Stimulated activated CD8-positive, alpha-beta memory T cell treated with anti-CD3 and anti-CD28 coated beads, Interleukin-4, amount 100 ng/mL, for 24 hours (primary cell): Measurements from ENCODE around the gene AHSA1.
"Not testable (repeated sequence)": the region's sequence is repeated elsewhere in the genome, so short reads cannot be mapped to it uniquely, and the experiment has no call there.

Experiments used
- DNase-seq: peaks from one replicate; pipeline ENCODE4 v3.0.0-alpha.2; 2020; ENCODE audit warnings: low read depth

The AHSA1 gene

DNA sequence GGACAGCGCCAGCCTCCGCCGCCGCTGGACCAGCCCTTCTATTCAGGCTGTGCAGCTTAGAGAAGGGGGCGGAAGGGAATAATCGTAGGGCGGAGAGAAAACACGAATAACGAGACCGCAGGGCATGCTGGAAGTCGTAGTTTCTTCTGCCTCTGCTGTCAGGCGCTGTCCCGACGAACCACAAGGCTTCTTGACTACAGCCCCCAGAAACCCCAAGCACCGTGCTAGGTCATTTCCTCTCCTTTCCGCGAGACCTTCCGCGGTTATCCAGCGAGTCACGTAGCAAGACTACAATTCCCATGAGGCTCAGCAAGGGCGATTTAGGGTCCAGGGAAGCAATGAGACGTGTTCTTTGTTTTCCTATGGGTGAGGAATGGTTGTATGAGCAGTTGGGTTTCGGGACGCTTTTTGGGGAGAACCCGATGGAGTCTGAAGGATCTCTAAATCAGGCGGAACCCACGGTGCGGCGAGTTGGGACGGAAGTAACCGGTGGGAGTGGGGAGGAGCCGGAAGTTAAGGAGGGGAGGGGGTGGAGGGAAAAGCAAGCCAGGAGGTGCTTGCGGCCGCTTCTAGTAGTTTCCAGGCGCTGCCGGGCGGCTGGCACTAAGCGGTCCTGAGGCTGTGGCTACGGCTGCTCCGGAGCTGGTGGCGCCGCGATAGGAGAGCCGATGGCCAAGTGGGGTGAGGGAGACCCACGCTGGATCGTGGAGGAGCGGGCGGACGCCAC lies at the start of gene AHSA1, which contains the start of gene VIPAS39:
AHSA1 (plus strand) TSS at position 572 of the 727 bp plus-strand sequence; CDS start at position 669, 97 bp downstream.
VIPAS39 (minus strand) TSS at position 80 of the 727 bp plus-strand sequence. CDS start 3,499 bp downstream, outside the sequence.
- DNase-seq, result peak; percentile 83

GRCh38 chr14:77409131-77409533 lies 48.8 kb upstream of the AHSA1 start:
- DNase-seq, result no peak

DNA sequence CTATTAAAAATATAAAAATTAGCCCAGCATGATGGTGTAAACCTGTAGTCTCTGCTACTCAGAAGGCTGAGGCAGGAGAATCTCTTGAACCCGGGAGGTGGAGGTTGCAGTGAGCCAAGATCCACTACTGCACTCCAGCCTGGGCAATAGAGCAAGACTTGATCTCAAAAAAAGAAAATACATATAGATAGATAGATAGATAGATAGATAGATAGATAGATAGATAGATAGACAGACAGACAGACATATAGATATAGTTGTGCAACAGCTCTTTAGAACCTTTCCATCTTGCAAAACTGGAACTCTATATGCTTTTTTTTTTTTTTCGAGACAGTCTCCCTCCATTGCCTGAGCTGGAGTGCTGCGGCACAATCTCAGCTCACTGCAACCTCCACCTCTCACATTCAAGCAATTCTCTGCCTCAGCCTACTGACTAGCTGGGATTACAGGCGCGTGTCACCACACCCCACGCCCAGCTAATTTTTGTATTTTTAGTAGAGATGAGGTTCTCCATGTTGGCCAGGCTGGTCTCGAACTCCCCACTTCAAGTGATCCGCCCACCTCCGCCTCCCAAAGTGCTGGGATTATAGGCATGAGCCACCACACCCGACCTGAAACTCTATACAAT lies 42.4 kb upstream of the AHSA1 start:
- DNase-seq, result not testable (repeated sequence)

- not testable (repeated sequence) for DNase-seq
Measured at GRCh38 chr14:77416098-77416497, 41.8 kb upstream of the AHSA1 start.

DNA sequence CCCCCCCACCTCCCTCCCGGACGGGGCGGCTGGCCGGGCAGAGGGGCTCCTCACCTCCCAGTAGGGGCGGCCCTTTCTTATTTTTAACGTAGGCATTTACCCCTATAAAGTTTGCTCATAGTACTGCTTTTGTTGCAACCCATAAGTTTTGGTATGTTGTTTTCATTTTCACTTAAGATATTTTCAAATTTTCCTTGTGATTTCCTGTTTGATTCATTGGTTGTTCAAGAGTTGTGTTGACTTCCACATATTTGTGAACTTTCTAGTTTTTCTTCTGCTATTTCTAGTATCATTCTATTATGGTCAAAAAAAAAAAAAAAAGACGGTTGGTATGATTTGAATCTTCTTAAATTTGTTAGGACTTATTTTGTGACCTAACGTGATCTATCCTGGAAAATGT lies 41.1 kb upstream of the AHSA1 start:
- DNase-seq, result no peak

GRCh38 chr14:77421201-77421600 lies 36.7 kb upstream of the AHSA1 start:
- no peak for DNase-seq

GRCh38 chr14:77423423-77423822 lies 34.5 kb upstream of the AHSA1 start, which contains the start of gene NOXRED1:
Gene NOXRED1 (minus strand): TSS chr14:77423523. CDS start chr14:77422889, 634 bp downstream.
- no peak for DNase-seq

- DNase-seq, result no peak
Measured at GRCh38 chr14:77424862-77425261, 33.0 kb upstream of the AHSA1 start.

DNA sequence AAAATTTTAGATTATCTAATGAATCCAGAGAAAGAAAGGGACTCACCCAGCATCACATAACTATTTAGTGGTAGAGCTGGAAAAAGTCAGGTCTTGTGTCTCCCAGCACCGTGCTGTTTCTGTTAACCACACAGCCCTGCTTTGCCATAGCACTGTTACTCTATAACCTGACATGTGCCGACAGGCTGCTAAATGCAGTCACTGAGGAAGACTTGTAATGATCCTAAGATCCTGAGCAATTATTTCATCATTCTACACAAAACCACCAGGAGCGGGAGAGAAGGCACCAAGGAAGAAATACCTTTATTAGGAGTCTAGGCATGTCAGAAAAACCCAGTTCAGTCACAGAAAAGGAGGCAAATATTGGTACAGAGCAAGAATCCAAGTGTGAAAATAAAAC lies 31.5 kb upstream of the AHSA1 start:
- DNase-seq, result no peak

DNA sequence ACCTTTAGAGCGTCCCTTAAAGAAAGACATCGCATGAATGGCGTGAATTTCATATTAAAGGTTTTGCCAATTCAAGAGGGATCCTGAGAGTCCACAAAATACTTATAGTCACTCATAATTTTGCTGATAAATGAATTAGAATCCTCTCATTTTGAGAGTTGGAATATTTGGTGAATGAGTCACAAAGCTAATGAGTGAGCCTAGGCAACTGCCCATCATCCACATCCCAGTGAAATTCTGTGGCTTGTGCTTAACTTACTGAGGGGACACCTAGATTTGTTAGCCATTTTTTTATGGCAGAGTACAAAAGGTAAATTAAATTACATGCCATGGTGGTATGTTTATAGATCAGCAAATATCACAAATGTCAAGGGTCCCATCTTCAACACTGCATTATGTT lies 21.9 kb upstream of the AHSA1 start:
- DNase-seq, result no peak

GRCh38 chr14:77438596-77438995 lies 19.3 kb upstream of the AHSA1 start:
- DNase-seq, result no peak

DNA sequence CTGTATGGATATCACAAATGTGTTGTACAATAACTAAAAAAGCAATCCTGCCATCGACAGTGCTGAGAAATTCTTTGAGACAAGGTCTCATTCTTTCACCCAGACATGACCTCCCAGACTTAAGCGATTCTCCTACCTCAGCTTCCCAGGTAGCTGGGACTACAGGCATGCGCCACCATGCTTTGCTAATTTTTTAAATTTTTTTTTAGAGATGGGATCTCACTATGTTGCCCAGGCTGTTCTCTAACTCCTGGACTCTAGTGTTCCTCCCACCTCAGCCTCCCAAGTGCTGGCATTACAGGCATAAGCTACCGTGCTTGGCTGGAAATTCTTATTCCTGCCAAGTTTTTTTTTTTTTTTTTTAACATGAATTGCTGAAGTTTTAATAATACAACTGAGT lies 18.0 kb upstream of the AHSA1 start:
- DNase-seq, result no peak

GRCh38 chr14:77442196-77442595 lies 15.7 kb upstream of the AHSA1 start:
- DNase-seq, result no peak

DNA sequence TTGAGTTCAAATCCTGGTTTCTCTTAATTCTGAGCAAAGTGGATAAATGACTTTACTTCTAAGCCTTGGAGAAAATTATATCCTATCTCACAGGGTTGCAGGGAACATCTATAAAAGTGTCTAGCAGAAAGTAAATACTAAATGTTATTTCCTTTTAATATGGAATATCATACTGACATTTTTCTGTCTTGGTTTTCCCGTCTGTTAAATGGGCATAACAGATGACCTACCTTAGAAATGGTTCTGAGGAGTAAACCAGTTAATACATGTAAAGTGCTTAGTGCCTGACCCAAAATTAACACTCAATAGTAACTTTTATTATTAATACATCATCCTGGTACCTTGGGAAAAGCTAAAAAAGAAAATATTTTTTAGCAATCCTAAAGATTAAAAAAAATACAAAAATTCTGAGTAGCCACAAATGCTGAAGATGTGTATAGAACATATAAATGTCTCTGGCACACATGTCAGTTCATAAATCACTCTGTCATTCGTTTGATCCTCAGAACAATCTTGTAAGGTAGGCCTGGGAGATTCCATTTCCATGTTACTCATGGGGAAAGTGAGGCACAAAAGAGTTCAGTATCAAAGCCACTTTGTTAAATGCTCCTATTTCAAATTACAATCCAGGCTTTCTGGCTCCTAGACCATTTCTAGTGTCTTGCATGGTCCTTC lies 1.8 kb upstream of the AHSA1 start:
- DNase-seq, result no peak

- DNase-seq, result peak; percentile 2
Measured at GRCh38 chr14:77457115-77457521, 775 bp upstream of the AHSA1 start.

DNA sequence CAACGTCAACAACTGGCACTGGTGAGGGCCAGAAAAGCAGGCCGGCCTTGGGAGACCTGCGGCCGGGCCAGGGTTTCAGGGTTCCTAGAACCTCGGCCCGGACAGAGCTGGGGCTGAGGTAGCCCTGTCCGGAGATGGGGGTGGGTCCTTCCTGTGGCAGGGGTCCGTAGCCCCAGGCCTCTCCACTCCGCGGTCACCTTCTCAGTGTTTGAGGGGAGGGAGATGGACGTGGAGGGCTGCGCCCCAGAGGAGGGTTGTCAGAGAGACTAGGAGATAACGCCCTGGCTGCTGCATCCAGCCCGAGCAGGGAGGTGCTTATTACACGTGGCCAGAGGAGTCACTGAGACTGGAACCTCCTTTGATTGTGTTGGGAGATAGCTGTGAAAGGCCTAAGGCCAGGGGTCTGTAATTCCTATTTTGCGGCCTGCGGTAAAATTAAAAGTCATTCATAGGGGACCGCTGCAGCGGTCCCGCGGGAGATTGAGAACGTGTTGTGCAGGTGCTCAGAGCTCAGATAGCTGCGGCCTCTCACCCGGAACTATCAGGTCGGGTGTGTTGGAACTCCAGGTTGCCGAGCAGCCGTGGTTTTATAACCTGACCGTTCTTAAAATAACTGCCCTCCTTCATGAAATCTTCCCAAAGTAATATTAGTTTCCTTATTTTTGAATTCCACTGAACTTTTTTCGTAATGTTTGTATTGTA lies 507 bp downstream of the AHSA1 start:
- DNase-seq, result peak; percentile 16

GRCh38 chr14:77459072-77459723 lies 1.3 kb downstream of the AHSA1 start:
- DNase-seq, result peak; percentile 41

GRCh38 chr14:77467801-77468200 lies 9.9 kb downstream of the AHSA1 start:
- DNase-seq, result no peak

DNA sequence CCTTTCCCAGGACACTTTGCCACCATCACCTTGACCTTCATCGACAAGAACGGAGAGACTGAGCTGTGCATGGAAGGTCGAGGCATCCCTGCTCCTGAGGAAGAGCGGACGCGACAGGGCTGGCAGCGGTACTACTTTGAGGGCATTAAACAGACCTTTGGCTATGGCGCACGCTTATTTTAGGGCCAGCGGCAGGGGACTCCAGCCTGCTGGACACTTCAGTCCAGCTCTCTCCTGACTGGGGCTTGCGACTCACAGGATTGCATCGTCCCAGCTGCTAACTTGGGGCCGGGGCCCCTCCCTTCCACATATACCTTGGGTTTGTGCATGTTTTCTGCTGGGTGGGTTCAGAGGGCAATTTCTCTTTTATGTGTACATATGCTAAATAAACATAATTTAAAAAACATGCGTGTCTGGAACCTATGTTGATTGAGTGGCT lies 11.2 kb downstream of the AHSA1 start:
- no peak for DNase-seq

- DNase-seq, result no peak
Measured at GRCh38 chr14:77469539-77469938, 11.6 kb downstream of the AHSA1 start.

GRCh38 chr14:77470224-77470870 lies 12.5 kb downstream of the AHSA1 start:
- no peak for DNase-seq
